Sigmoid colon (tissue), 7 donors: Measurements from ENCODE around the gene ZDHHC1. TPM values are rescaled to one million over a fixed set of nuclear protein-coding genes. Genes with fewer than 3 reads are reported as not detected.
"Not testable (repeated sequence)": the region's sequence is repeated elsewhere in the genome, so short reads cannot be mapped to it uniquely, and the experiment has no call there.

Experiments used
- DNase-seq: peaks from one replicate; pipeline ENCODE4 v3.0.0-alpha.2; 2019
- H3K27ac ChIP-seq, 4 donors: fragments of 200-600 bp; sonication (generic); one replicate each; pipeline ENCODE4 v1.5.1; 2016 to 2019; ENCODE audit warnings: mild to moderate bottlenecking in 1 of 4
- H3K27me3 ChIP-seq, 3 donors: fragments of 200-600 bp; sonication (generic); one replicate each; pipeline ENCODE4 v1.5.1; 2019; ENCODE audit warnings: mild to moderate bottlenecking in 1 of 3
- H3K36me3 ChIP-seq, 4 donors: fragments of 200-600 bp; sonication (generic); one replicate each; pipeline ENCODE4 v1.5.1; 2016 to 2019
- H3K4me1 ChIP-seq, 4 donors: fragments of 200-600 bp; sonication (generic); one replicate each; pipeline ENCODE4 v1.5.1; 2017 to 2019
- H3K4me3 ChIP-seq, 4 donors: fragments of 200-600 bp; sonication (generic); one replicate each; pipeline ENCODE4 v1.5.1; 2017 to 2019; ENCODE audit warnings: mild to moderate bottlenecking in 2 of 4, moderate library complexity in 1 of 4
- H3K9me3 ChIP-seq, 4 donors: fragments of 200-600 bp in 3 of 4; sonication (generic) in 3 of 4; one replicate each; pipeline versions ENCODE4 v1.5.1 to v1.6.1; 2013 to 2019
- EP300 ChIP-seq, 4 donors: sonication (generic); formaldehyde crosslinking; IDR thresholded peaks; one replicate each; pipeline ENCODE4 v1.6.1; 2017; ENCODE audit warnings: antibody characterized with exemption in 4 of 4
- POLR2A ChIP-seq, 2 donors: fragments of 450-650 bp; IDR thresholded peaks; one replicate each; pipeline ENCODE4 v1.6.1; 2016; ENCODE audit warnings: antibody characterized with exemption in 2 of 2, mild to moderate bottlenecking in 2 of 2, moderate library complexity in 2 of 2
- POLR2AphosphoS5 ChIP-seq, 4 donors: sonication (generic); formaldehyde crosslinking; IDR thresholded peaks; one replicate each; pipeline ENCODE4 v1.6.1; 2017; ENCODE audit warnings: antibody characterized with exemption in 4 of 4
- WGBS, 2 donors: extraction: QIAGEN DNeasy Blood & Tissue Kit; methylation state at CpG; one replicate each; pipeline ENCODE4 v1.1.7; 2013; 5-methylcytosine and 5-hydroxymethylcytosine counted together
- intact Hi-C: fragments of 100-400 bp; cut with DNase I; formaldehyde crosslinking; loops from one replicate; pipeline ENCODE4 v1.15.1; 2023
- polyA plus RNA-seq, 3 donors: library from polyadenylated mRNA; stranded (reverse); fragments of 200-250 nt; gene quantifications; one replicate each; pipeline ENCODE4 v1.2.3, GENCODE V29; 2013
- total RNA-seq, 4 donors: library from RNA; depleted of rRNA; stranded (reverse); fragments of >200 nt; gene quantifications; one replicate each; pipeline ENCODE4 v1.1.0, GENCODE V29; 2016
- TF ChIP-seq, protein P1 (sequence below), 4 experiments: fragments of 450-650 bp in 3 of 4; fragments of 200-600 bp in 1 of 4; IDR thresholded peaks; one replicate each; pipeline ENCODE4 v1.5.1; 2016 to 2019; ENCODE audit warnings: antibody characterized with exemption in 4 of 4, mild to moderate bottlenecking in 3 of 4, moderate library complexity in 2 of 4
- donor health status: healthy with polysubstance abuse.
- donor health status: Bipolar disorder and iron deficiency.
- donor health status: healthy.

Gene ZDHHC1
- total and polyA plus RNA-seq, 7 donors, result 4.2 to 18.3 (median 12.7) TPM

DNA sequence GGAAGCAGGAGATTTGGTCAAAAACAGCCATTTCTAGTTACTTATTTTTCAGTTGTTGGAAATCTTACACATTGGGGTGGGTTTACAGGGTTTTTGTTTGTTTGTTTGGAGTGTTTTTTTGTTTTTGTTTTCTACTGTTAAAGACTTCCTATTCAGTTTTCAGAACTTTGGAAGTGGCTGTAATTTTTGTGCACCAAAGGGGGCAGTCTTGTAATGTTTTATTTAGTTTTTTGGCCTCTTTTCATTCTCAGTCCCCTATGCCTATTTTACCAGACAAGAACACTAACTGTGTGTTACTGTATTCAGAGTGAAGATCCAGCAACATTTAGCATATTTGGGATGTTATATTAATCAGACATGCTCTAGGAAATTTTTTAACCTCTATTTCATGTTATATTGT lies 43.6 kb downstream of the ZDHHC1 start:
- H3K9me3 ChIP-seq, result no peaks in the 10 kb centered on the region
- no peaks in the 10 kb centered on the region for H3K36me3 ChIP-seq
- intact Hi-C loops, result loop anchor here (5.0 kb wide), 1 partner anchor 35 kb away; no protein-coding TSS in a partner anchor
- TF ChIP-seq POLR2AphosphoS5 (IDR thresholded peaks at IDR 0.05) (no peak), EP300 (IDR thresholded peaks at IDR 0.05) (no peak), POLR2A (IDR thresholded peaks at IDR 0.05) (no peak)
- TF ChIP-seq, protein P1, sequence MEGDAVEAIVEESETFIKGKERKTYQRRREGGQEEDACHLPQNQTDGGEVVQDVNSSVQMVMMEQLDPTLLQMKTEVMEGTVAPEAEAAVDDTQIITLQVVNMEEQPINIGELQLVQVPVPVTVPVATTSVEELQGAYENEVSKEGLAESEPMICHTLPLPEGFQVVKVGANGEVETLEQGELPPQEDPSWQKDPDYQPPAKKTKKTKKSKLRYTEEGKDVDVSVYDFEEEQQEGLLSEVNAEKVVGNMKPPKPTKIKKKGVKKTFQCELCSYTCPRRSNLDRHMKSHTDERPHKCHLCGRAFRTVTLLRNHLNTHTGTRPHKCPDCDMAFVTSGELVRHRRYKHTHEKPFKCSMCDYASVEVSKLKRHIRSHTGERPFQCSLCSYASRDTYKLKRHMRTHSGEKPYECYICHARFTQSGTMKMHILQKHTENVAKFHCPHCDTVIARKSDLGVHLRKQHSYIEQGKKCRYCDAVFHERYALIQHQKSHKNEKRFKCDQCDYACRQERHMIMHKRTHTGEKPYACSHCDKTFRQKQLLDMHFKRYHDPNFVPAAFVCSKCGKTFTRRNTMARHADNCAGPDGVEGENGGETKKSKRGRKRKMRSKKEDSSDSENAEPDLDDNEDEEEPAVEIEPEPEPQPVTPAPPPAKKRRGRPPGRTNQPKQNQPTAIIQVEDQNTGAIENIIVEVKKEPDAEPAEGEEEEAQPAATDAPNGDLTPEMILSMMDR (IDR thresholded peaks at IDR 0.05), result peak in 2 of 4 experiments; percentile 4 to 33
- DNase-seq, result no peak
- no peak overlapping the region for H3K27ac ChIP-seq
- H3K4me3 ChIP-seq, result no peak overlapping the region
- H3K4me1 ChIP-seq, result no peaks in the 10 kb centered on the region
- peaks cover 0 to 4% (median 0%) of the 10 kb centered on the region in 3 donors for H3K27me3 ChIP-seq

DNA sequence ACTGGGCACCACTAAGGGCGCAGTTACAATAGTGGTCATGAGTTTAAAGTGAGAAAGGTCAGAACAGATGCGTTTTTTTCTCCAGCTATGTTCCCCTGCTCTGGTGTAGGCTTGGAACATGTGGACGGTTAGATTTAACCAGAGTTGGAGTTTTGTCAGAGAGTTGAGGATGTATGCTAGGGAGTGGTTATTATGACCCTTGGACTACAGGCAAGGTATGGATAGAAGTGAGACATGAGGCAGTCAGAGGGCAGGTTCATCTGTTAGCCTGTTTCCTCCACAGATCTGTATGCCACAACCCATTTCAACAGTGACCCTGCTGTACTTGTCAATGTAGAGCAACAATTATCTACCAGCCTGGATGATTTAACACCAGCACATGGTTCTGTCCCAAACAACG lies 45.6 kb downstream of the ZDHHC1 start:
- no peak for DNase-seq
- intact Hi-C loops, result loop anchor here (5.0 kb wide), 1 partner anchor 37 kb away; no protein-coding TSS in a partner anchor
- no peaks in the 10 kb centered on the region for H3K4me1 ChIP-seq
- H3K27me3 ChIP-seq, result peaks cover 0 to 4% (median 0%) of the 10 kb centered on the region in 3 donors
- 44 to 82% methylated on average over 4 of the region's 4 CpGs for WGBS, 2 donors
- TF ChIP-seq POLR2A (IDR thresholded peaks at IDR 0.05), result no peak
- TF ChIP-seq EP300 (IDR thresholded peaks at IDR 0.05), result no peak
- TF ChIP-seq POLR2AphosphoS5 (IDR thresholded peaks at IDR 0.05), result no peak
- TF ChIP-seq, protein P1 (IDR thresholded peaks at IDR 0.05), result no peak
- no peak overlapping the region for H3K27ac ChIP-seq
- no peaks in the 10 kb centered on the region for H3K9me3 ChIP-seq
- H3K4me3 ChIP-seq, result no peak overlapping the region
- H3K36me3 ChIP-seq, result no peaks in the 10 kb centered on the region

DNA sequence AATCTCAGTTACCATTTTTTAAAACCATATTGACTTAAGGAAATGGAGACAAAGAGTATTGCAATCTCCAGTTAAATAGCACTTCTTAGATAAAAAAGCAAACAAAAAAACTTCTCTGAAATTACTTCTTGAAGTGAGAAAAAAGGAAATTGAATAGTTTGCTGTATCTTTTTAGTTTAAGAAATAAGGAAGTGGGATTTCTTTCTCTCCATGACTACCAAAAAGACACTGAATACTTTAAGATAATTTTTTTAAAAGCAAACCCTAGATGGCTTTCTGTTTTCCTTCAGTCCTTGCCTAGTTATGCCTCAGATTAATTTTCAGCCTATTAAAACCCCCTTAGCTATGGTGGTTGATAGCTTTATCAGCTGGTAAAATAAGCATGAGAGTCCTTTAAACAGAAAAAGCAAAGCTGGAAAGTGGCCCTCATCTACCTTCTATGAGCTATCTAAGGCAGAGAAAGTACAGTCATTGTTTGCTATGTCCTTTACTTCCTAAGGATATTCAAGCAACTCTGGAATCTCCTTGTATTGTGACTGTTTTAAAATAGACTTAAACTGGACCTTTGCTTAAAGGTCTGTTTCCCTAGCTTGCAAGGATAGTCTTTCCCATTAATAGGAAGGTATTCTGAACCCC lies 51.6 kb downstream of the ZDHHC1 start:
- H3K4me1 ChIP-seq, result no peaks in the 10 kb centered on the region
- no peaks in the 10 kb centered on the region for H3K9me3 ChIP-seq
- no peaks in the 10 kb centered on the region for H3K27me3 ChIP-seq
- no peak overlapping the region for H3K27ac ChIP-seq
- H3K4me3 ChIP-seq, result no peak overlapping the region
- H3K36me3 ChIP-seq, result no peaks in the 10 kb centered on the region
- no peak for DNase-seq
- TF ChIP-seq POLR2A (IDR thresholded peaks at IDR 0.05), result no peak
- TF ChIP-seq, protein P1 (IDR thresholded peaks at IDR 0.05), result no peak
- TF ChIP-seq POLR2AphosphoS5 (IDR thresholded peaks at IDR 0.05), result no peak
- TF ChIP-seq EP300 (IDR thresholded peaks at IDR 0.05), result no peak
- intact Hi-C loops, result no loop called here

DNA sequence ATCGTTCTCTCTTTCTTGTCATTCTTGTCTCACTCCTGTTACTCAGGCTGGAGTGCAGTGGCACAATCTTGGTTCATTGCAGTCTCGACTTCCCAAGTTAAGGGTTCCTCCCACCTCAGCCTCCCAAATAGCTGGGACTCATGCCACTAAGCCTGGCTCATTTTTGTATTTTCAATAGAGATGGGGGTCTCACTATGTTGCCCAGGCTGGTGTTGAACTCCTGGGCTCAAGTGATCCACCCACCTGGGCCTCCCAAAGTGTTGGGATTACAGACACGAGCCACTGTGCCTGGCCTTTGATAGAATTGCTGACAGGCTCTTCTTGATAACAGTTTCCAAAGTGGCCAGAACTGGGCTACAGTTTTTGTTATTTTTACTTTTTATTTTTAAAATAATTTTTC lies 55.2 kb downstream of the ZDHHC1 start:
- Histone ChIP-seq H3K4me1 (no peaks in the 10 kb centered on the region), H3K4me3 (no peak overlapping the region), H3K27ac (no peak overlapping the region), H3K36me3 (no peaks in the 10 kb centered on the region), H3K9me3 (no peaks in the 10 kb centered on the region), H3K27me3 (no peaks in the 10 kb centered on the region)
- intact Hi-C loops, result no loop called here
- no peak for DNase-seq
- TF ChIP-seq, protein P1 (IDR thresholded peaks at IDR 0.05), result no peak
- TF ChIP-seq POLR2AphosphoS5 (IDR thresholded peaks at IDR 0.05) (no peak), POLR2A (IDR thresholded peaks at IDR 0.05) (no peak), EP300 (IDR thresholded peaks at IDR 0.05) (no peak)
- 87 to 91% methylated on average over 3 of the region's 3 CpGs for WGBS, 2 donors

DNA sequence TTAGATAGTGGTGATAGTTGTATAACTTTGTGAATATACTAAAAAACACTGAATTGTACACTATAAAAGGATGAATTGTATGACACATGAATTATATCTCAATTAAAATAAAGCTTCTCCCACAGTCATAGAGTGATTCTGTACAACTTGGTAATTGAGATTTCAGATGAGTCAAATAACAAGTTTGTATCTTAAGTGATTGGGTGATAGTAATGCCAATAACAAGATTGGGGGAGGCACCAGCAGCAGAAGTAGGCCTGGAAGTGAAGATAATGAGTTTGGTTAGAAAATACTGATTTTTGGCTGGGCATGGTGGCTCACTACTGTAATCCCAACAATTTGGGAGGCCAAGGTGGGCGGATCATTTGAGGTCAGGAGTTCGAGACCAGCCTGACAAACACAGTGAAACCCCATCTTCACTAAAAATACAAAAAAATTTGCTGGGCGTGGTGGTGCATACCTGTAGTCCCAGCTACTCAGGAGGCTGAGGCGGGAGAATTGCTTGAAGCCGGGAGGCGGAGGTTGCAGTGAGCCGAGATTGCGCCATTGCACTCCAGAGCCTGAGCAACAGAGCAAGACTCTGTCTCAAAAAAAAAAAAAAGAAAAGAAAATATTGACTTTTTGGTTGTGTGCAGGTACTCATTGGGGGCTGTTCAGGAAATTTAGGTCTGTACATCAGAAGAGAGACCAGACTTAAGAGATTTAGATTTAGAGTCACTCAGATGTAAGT lies 56.6 kb downstream of the ZDHHC1 start:
- H3K4me3 ChIP-seq, H3K36me3 ChIP-seq, H3K27me3 ChIP-seq, H3K4me1 ChIP-seq, intact Hi-C loops, H3K27ac ChIP-seq, DNase-seq, H3K9me3 ChIP-seq: not testable (repeated sequence)
- 96% methylated on average over 8 of the region's 8 CpGs for WGBS, 2 donors
